ENCODE results near the gene CRLF1. TPM values are rescaled to one million over a fixed set of nuclear protein-coding genes. Genes with fewer than 3 reads are reported as not detected.
A peak's percentile ranks its signal among the peaks of the same experiment; 100 is the strongest.

Gene CRLF1
- total and polyA plus RNA-seq, 5 donors from 2014 or later: 0.31 to 1.1 TPM; not detected in 3

GRCh38 chr19:18644196-18645034 is 37.8 kb upstream of the CRLF1 start:
- Histone ChIP-seq H3K4me3 (ENCODE audit: low read depth, low read length) (no peak overlapping the region), H3K27me3 (ENCODE audit: control insufficient read depth, insufficient read depth, low read length) (no peaks in the 10 kb centered on the region), H3K9me3 (ENCODE audit: control insufficient read depth in 2 of 2, low read length in 2 of 2) (no peaks in the 10 kb centered on the region), H3K27ac (ENCODE audit: insufficient read depth, low read length, poor library complexity, severe bottlenecking) (no peak overlapping the region), H3K36me3 (ENCODE audit: control insufficient read depth, insufficient read depth, low read length) (no peaks in the 10 kb centered on the region), H3K4me1 (ENCODE audit: control insufficient read depth, insufficient read depth, low read length, poor library complexity, severe bottlenecking) (no peaks in the 10 kb centered on the region)
- Mint-ChIP-seq H3K9me3 (no peaks in the 10 kb centered on the region), H3K4me3 (peak overlapping the region in 1 of 4 donors; percentile 7), H3K27ac (peak overlapping the region in 1 of 3 donors; percentile 54), H3K27me3 (no peaks in the 10 kb centered on the region), H3K4me1 (peaks cover 5 to 31% (median 12%) of the 10 kb centered on the region in 4 donors), H3K36me3 (peaks cover 12% of the 10 kb centered on the region)
- DNase-seq: no peak
- ATAC-seq (ENCODE audit: low read depth in 2 of 2): no peak

GRCh38 chr19:18639706-18640243 is 33.2 kb upstream of the CRLF1 start:
- Mint-ChIP-seq H3K4me1 (peaks cover 5 to 52% (median 21%) of the 10 kb centered on the region in 4 donors), H3K27me3 (no peaks in the 10 kb centered on the region), H3K9me3 (no peaks in the 10 kb centered on the region), H3K27ac (peak overlapping the region in 1 of 3 donors; percentile 66), H3K36me3 (peaks cover 9% of the 10 kb centered on the region), H3K4me3 (peak overlapping the region; percentile 24 to 83 (median 31))
- Histone ChIP-seq H3K27me3 (ENCODE audit: control insufficient read depth, insufficient read depth, low read length) (no peaks in the 10 kb centered on the region), H3K4me3 (ENCODE audit: low read depth, low read length) (no peak overlapping the region), H3K36me3 (ENCODE audit: control insufficient read depth, insufficient read depth, low read length) (no peaks in the 10 kb centered on the region), H3K9me3 (ENCODE audit: control insufficient read depth in 2 of 2, low read length in 2 of 2) (no peaks in the 10 kb centered on the region), H3K27ac (ENCODE audit: insufficient read depth, low read length, poor library complexity, severe bottlenecking) (no peak overlapping the region), H3K4me1 (ENCODE audit: control insufficient read depth, insufficient read depth, low read length, poor library complexity, severe bottlenecking) (peaks cover 25% of the 10 kb centered on the region)
- no peak for ATAC-seq (ENCODE audit: low read depth in 2 of 2)
- DNase-seq: no peak

DNA sequence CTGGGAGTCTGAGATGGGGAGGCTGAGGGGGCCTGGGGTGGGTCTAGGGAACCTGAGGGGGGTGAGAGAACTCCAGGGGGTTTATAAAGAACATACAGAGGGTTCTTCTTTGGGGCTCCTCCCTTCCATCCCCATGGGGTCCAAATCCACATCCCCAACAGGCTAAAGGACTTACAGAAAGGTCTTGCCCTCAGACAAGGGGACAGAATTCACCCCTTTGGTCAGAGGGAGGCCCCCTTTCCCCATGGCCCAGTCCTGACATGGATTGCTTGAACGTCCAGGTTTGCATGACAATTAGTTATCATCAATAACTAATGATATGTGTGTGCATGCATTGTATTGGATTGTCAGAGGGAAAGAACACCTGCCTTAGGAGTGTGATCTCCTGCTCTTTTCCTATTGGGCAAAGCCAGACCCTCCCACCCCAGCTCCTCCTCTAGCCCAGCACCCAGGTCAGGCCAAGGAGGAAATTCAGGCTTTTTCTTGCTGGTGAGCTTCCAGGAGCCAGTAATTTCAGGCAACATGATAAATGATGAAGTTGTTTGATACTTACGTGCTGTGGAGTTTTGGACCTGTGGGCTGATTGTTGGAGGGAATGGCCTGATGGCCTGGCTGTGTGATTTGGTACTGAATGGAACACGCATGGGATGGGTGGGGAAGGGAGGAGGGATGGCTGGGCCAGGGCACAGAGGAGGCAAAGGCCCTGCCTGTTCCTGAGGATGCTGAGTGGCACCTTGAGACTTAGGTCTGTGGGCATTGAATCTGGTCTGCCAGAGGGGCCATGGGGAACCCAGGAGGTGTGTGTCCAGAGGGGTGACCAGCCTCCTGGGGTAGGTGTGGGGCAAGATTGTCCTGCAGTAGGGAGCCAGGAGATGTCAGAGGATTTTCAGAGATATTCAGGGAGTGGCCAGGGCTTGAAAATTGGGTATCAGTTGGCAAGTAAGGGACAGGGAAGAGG is 31.4 kb upstream of the CRLF1 start:
- Histone ChIP-seq H3K36me3 (ENCODE audit: control insufficient read depth, insufficient read depth, low read length) (no peaks in the 10 kb centered on the region), H3K4me1 (ENCODE audit: control insufficient read depth, insufficient read depth, low read length, poor library complexity, severe bottlenecking) (peaks cover 25% of the 10 kb centered on the region), H3K27me3 (ENCODE audit: control insufficient read depth, insufficient read depth, low read length) (no peaks in the 10 kb centered on the region), H3K27ac (ENCODE audit: insufficient read depth, low read length, poor library complexity, severe bottlenecking) (peak overlapping the region; percentile 83), H3K9me3 (ENCODE audit: control insufficient read depth in 2 of 2, low read length in 2 of 2) (no peaks in the 10 kb centered on the region), H3K4me3 (ENCODE audit: low read depth, low read length) (peak overlapping the region; percentile 37)
- Mint-ChIP-seq H3K36me3 (peaks cover 5% of the 10 kb centered on the region), H3K27ac (peak overlapping the region; percentile 76 to 91 (median 79)), H3K4me3 (peak overlapping the region; percentile 90 to 96 (median 90)), H3K9me3 (no peaks in the 10 kb centered on the region), H3K4me1 (peaks cover 0 to 47% (median 18%) of the 10 kb centered on the region in 4 donors), H3K27me3 (no peaks in the 10 kb centered on the region)
- no peak for ATAC-seq (ENCODE audit: low read depth in 2 of 2)
- DNase-seq: peak in 1 of 3 donors; percentile 19

GRCh38 chr19:18636969-18637629 is 30.5 kb upstream of the CRLF1 start, which contains the start of gene KLHL26:
KLHL26 (plus strand) TSS chr19:18637028; CDS start chr19:18637055, 27 bp downstream.
- H3K9me3 ChIP-seq (ENCODE audit: control insufficient read depth in 2 of 2, low read length in 2 of 2): no peaks in the 10 kb centered on the region
- ATAC-seq (ENCODE audit: low read depth in 2 of 2): no peak
- peaks cover 5% of the 10 kb centered on the region for H3K36me3 Mint-ChIP-seq

GRCh38 chr19:18636183-18636968 is 29.8 kb upstream of the CRLF1 start:
- Histone ChIP-seq H3K4me1 (ENCODE audit: control insufficient read depth, insufficient read depth, low read length, poor library complexity, severe bottlenecking) (peaks cover 25% of the 10 kb centered on the region), H3K4me3 (ENCODE audit: low read depth, low read length) (peak overlapping the region; percentile 48), H3K9me3 (ENCODE audit: control insufficient read depth in 2 of 2, low read length in 2 of 2) (no peaks in the 10 kb centered on the region), H3K27ac (ENCODE audit: insufficient read depth, low read length, poor library complexity, severe bottlenecking) (peak overlapping the region; percentile 83), H3K27me3 (ENCODE audit: control insufficient read depth, insufficient read depth, low read length) (no peaks in the 10 kb centered on the region), H3K36me3 (ENCODE audit: control insufficient read depth, insufficient read depth, low read length) (no peaks in the 10 kb centered on the region)
- H3K4me3 Mint-ChIP-seq: peak overlapping the region; percentile 61 to 96 (median 90)
- peak; percentile 96 to 98 (median 97) for DNase-seq
- H3K36me3 Mint-ChIP-seq: peaks cover 5% of the 10 kb centered on the region
- peaks cover 0 to 47% (median 18%) of the 10 kb centered on the region in 4 donors for H3K4me1 Mint-ChIP-seq
- peak overlapping the region in 2 of 3 donors; percentile 35 to 91 for H3K27ac Mint-ChIP-seq
- peak; percentile 89 to 91 for ATAC-seq (ENCODE audit: low read depth in 2 of 2)
- no peaks in the 10 kb centered on the region for H3K27me3 Mint-ChIP-seq
- no peaks in the 10 kb centered on the region for H3K9me3 Mint-ChIP-seq

More at GRCh38 chr19:18636969-18637629, 30.5 kb upstream of the CRLF1 start, which contains the start of gene KLHL26:
- peaks cover 25% of the 10 kb centered on the region for H3K4me1 ChIP-seq (ENCODE audit: control insufficient read depth, insufficient read depth, low read length, poor library complexity, severe bottlenecking)
- H3K4me3 ChIP-seq (ENCODE audit: low read depth, low read length): peak within 1 kb of the TSS; percentile 48
- Mint-ChIP-seq H3K4me1 (peaks cover 0 to 47% (median 18%) of the 10 kb centered on the region in 4 donors), H3K27ac (peak within 1 kb of the TSS; percentile 79 to 91 (median 80)), H3K4me3 (peak within 1 kb of the TSS; percentile 90 to 96 (median 90)), H3K9me3 (no peaks in the 10 kb centered on the region), H3K27me3 (no peaks in the 10 kb centered on the region)
- no peaks in the 10 kb centered on the region for H3K27me3 ChIP-seq (ENCODE audit: control insufficient read depth, insufficient read depth, low read length)
- H3K27ac ChIP-seq (ENCODE audit: insufficient read depth, low read length, poor library complexity, severe bottlenecking): peak within 1 kb of the TSS; percentile 83
- no peak for DNase-seq
- H3K36me3 ChIP-seq (ENCODE audit: control insufficient read depth, insufficient read depth, low read length): no peaks in the 10 kb centered on the region

DNA sequence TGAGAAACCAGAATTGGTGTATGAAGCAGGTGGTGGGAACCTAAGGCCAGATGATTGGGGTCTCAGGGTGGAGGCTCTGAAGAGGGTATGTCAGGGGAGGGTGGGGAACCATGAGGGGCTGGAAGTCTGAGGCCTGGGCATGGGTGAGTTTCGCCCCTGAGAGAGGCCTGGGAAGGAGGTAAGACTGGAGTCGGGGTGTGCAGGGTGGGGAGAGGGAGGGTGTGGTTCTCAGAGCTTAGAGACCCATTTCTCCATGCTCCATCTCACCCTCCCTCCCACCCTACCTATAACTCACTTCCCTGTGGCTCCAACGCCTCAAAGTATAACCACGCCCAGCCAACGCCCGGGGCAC is 29.2 kb upstream of the CRLF1 start:
- Mint-ChIP-seq H3K9me3 (no peaks in the 10 kb centered on the region), H3K4me1 (peaks cover 0 to 45% (median 18%) of the 10 kb centered on the region in 4 donors), H3K27me3 (no peaks in the 10 kb centered on the region), H3K36me3 (peaks cover 5% of the 10 kb centered on the region), H3K4me3 (peak overlapping the region; percentile 87 to 96 (median 90)), H3K27ac (peak overlapping the region in 2 of 3 donors; percentile 35 to 51)
- Histone ChIP-seq H3K27me3 (ENCODE audit: control insufficient read depth, insufficient read depth, low read length) (no peaks in the 10 kb centered on the region), H3K4me1 (ENCODE audit: control insufficient read depth, insufficient read depth, low read length, poor library complexity, severe bottlenecking) (peaks cover 25% of the 10 kb centered on the region), H3K36me3 (ENCODE audit: control insufficient read depth, insufficient read depth, low read length) (no peaks in the 10 kb centered on the region), H3K4me3 (ENCODE audit: low read depth, low read length) (no peak overlapping the region), H3K9me3 (ENCODE audit: control insufficient read depth in 2 of 2, low read length in 2 of 2) (no peaks in the 10 kb centered on the region), H3K27ac (ENCODE audit: insufficient read depth, low read length, poor library complexity, severe bottlenecking) (no peak overlapping the region)
- DNase-seq: no peak
- ATAC-seq (ENCODE audit: low read depth in 2 of 2): no peak
